CD14-positive monocyte (primary cell): ENCODE measurements around the gene RAB44. TPM values are rescaled to one million over a fixed set of nuclear protein-coding genes. Genes with fewer than 3 reads are reported as not detected.
A peak's percentile ranks its signal among the peaks of the same experiment; 100 is the strongest.

Experiments
- DNase-seq, 3 donors: peaks; one replicate each; pipeline ENCODE4 v3.0.0-alpha.2; 2011 to 2022
- H2AFZ ChIP-seq: 2 replicates; pipeline ENCODE4 v1.6.0; 2012; ENCODE audit warnings: mild to moderate bottlenecking, low read depth, low read length, inconsistent platforms; ENCODE audit not compliant: insufficient read depth, poor library complexity, severe bottlenecking
- H3K27ac ChIP-seq, 2 donors: 1 replicate in 1 of 2; 2 replicates in 1 of 2; pipeline ENCODE4 v1.5.1; 2012 to 2013; ENCODE audit warnings: low read length in 2 of 2, control low read depth in 1 of 2, inconsistent platforms in 1 of 2, low read depth in 1 of 2, mild to moderate bottlenecking in 1 of 2
- H3K27me3 ChIP-seq, 2 donors: one replicate each; pipeline versions ENCODE4 v1.6.0 to v1.6.1; 2011 to 2013; ENCODE audit warnings: low read length in 2 of 2; ENCODE audit not compliant: control insufficient read depth in 2 of 2, insufficient read depth in 2 of 2
- H3K36me3 ChIP-seq, 2 donors: replicated peaks in 1 of 2; 1 replicate in 1 of 2; 2 replicates in 1 of 2; pipeline versions ENCODE4 v1.5.1 to v1.6.1; 2012 to 2013; ENCODE audit warnings: low read length in 2 of 2, control low read depth in 1 of 2, inconsistent platforms in 1 of 2, mild to moderate bottlenecking in 1 of 2; ENCODE audit not compliant: insufficient read depth in 2 of 2, control insufficient read depth in 1 of 2
- H3K4me1 ChIP-seq, 2 donors: 1 replicate in 1 of 2; 2 replicates in 1 of 2; pipeline versions ENCODE4 v1.5.1 to v1.6.1; 2012 to 2013; ENCODE audit warnings: low read length in 2 of 2, control low read depth in 1 of 2, inconsistent platforms in 1 of 2, mild to moderate bottlenecking in 1 of 2, moderate library complexity in 1 of 2; ENCODE audit not compliant: insufficient read depth in 2 of 2, control insufficient read depth in 1 of 2
- H3K4me2 ChIP-seq: replicated peaks from 2 replicates; pipeline ENCODE3; 2012; ENCODE audit warnings: low read length, moderate library complexity, mild to moderate bottlenecking; ENCODE audit not compliant: poor library complexity, severe bottlenecking; ENCODE audit errors: extremely low read depth
- H3K4me3 ChIP-seq, 3 experiments: fragments of 200-600 bp in 1 of 3; sonication (generic) in 1 of 3; replicated peaks in 1 of 3; 1 replicate in 2 of 3; 2 replicates in 1 of 3; pipeline ENCODE4 v1.5.1; 2011 to 2013; ENCODE audit warnings: low read length in 3 of 3, mild to moderate bottlenecking in 3 of 3, control low read depth in 2 of 3, low read depth in 2 of 3, inconsistent platforms in 1 of 3, moderate library complexity in 1 of 3
- H3K79me2 ChIP-seq: 2 replicates; pipeline ENCODE4 v1.6.0; 2012; ENCODE audit warnings: mild to moderate bottlenecking, control low read depth, inconsistent platforms, low read length, moderate library complexity; ENCODE audit not compliant: insufficient read depth
- H3K9ac ChIP-seq: 2 replicates; pipeline ENCODE4 v1.6.0; 2017; ENCODE audit warnings: low read length, mild to moderate bottlenecking; ENCODE audit not compliant: insufficient read depth, poor library complexity, severe bottlenecking
- H3K9me3 ChIP-seq, 2 donors: replicated peaks in 1 of 2; 1 replicate in 1 of 2; 2 replicates in 1 of 2; pipeline versions ENCODE4 v1.5.1 to v1.6.1; 2012 to 2013; ENCODE audit warnings: low read length in 2 of 2, control low read depth in 1 of 2; ENCODE audit not compliant: control insufficient read depth in 1 of 2, insufficient read depth in 1 of 2
- H4K20me1 ChIP-seq: 2 replicates; pipeline ENCODE4 v1.6.0; 2012; ENCODE audit warnings: mild to moderate bottlenecking, low read length, control low read depth, moderate library complexity; ENCODE audit not compliant: insufficient read depth
- H3K27ac Mint-ChIP-seq, 7 donors: one replicate each; pipeline ENCODE4 v1.8.0; 2020; ENCODE audit warnings: mild to moderate bottlenecking in 7 of 7, mixed read lengths in 7 of 7, moderate library complexity in 6 of 7, inconsistent platforms in 2 of 7
- H3K27me3 Mint-ChIP-seq, 3 donors: one replicate each; pipeline ENCODE4 v1.8.0; 2021 to 2022; ENCODE audit warnings: low read depth in 3 of 3, mild to moderate bottlenecking in 3 of 3, mixed read lengths in 3 of 3, moderate library complexity in 3 of 3, inconsistent platforms in 1 of 3
- H3K36me3 Mint-ChIP-seq, 2 donors: one replicate each; pipeline ENCODE4 v1.8.0; 2020; ENCODE audit warnings: mixed read lengths in 2 of 2, inconsistent platforms in 1 of 2, mild to moderate bottlenecking in 1 of 2
- H3K4me1 Mint-ChIP-seq: one replicate; pipeline ENCODE4 v1.8.0; 2020; ENCODE audit warnings: mild to moderate bottlenecking, mixed read lengths
- H3K4me3 Mint-ChIP-seq, 2 donors: one replicate each; pipeline ENCODE4 v1.8.0; 2020; ENCODE audit warnings: mild to moderate bottlenecking in 2 of 2, mixed read lengths in 2 of 2, moderate library complexity in 1 of 2
- H3K9me3 Mint-ChIP-seq, 7 donors: one replicate each; pipeline ENCODE4 v1.8.0; 2020 to 2022; ENCODE audit warnings: mixed read lengths in 7 of 7, mild to moderate bottlenecking in 6 of 7, moderate library complexity in 6 of 7, inconsistent platforms in 2 of 7
- CTCF ChIP-seq: fragments of 200-600 bp; IDR thresholded peaks from one replicate; pipeline ENCODE4 v1.8.0; 2022; ENCODE audit warnings: antibody characterized with exemption, mild to moderate bottlenecking
- whole genome bisulfite sequencing: methylation state at CpG from one replicate; pipeline ENCODE4 v1.1.5; 2013; ENCODE audit warnings: missing lambda C conversion rate; ENCODE audit not compliant: insufficient coverage; 5-methylcytosine and 5-hydroxymethylcytosine counted together
- intact Hi-C, 2 donors: fragments of 100-400 bp; cut with micrococcal nuclease; formaldehyde crosslinking; loops; one replicate each; pipeline versions ENCODE4 v1.15.0 to v1.15.1; 2023
- polyA plus RNA-seq, 3 donors: library from polyadenylated mRNA; depleted of rRNA in 1 of 3; unstranded in 2 of 3; stranded (reverse) in 1 of 3; fragments of 300-500 nt in 2 of 3; fragments of >200 nt in 1 of 3; fragmentation: Illumina TruSeq in 2 of 3; gene quantifications; 1 replicate in 2 of 3; 2 replicates in 1 of 3; pipeline ENCODE4 v1.2.3, GENCODE V29; 2012 to 2021

Gene RAB44
- polyA plus RNA-seq, 3 donors: 1.5 to 18.0 (median 1.9) TPM

GRCh38 chr6:36715469-36715868 lies 17.8 kb downstream of the RAB44 start:
- intact Hi-C loops: no loop called here
- peaks cover 54 to 95% of the 10 kb centered on the region in 2 donors for H3K36me3 Mint-ChIP-seq
- H3K4me1 Mint-ChIP-seq: no peaks in the 10 kb centered on the region
- H4K20me1 ChIP-seq: no peaks in the 10 kb centered on the region
- peak overlapping the region in 2 of 7 donors; percentile 13 to 32 for H3K27ac Mint-ChIP-seq
- H3K9me3 ChIP-seq: no peaks in the 10 kb centered on the region
- no peak overlapping the region for H3K9ac ChIP-seq
- no peak overlapping the region for H3K27ac ChIP-seq
- H3K4me2 ChIP-seq: no peak overlapping the region
- no peak overlapping the region for H3K4me3 ChIP-seq
- H3K4me1 ChIP-seq: peaks cover 0 to 4% of the 10 kb centered on the region in 2 donors
- H3K79me2 ChIP-seq: peaks cover 39% of the 10 kb centered on the region
- no peak overlapping the region for H3K4me3 Mint-ChIP-seq
- no peak for DNase-seq
- H2AFZ ChIP-seq: no peak overlapping the region
- no peaks in the 10 kb centered on the region for H3K9me3 Mint-ChIP-seq
- WGBS: 98% methylated on average over 7 of the region's 7 CpGs
- TF ChIP-seq CTCF: no peak
- H3K27me3 Mint-ChIP-seq: no peaks in the 10 kb centered on the region
- H3K36me3 ChIP-seq: peaks cover 70 to 93% of the 10 kb centered on the region in 2 donors
- H3K27me3 ChIP-seq: no peaks in the 10 kb centered on the region

- Histone ChIP-seq H3K27me3 (no peaks in the 10 kb centered on the region), H3K9ac (no peak overlapping the region), H3K27ac (no peak overlapping the region), H3K36me3 (peaks cover 75 to 95% of the 10 kb centered on the region in 2 donors), H3K9me3 (no peaks in the 10 kb centered on the region), H4K20me1 (no peaks in the 10 kb centered on the region), H3K4me1 (peaks cover 0 to 4% of the 10 kb centered on the region in 2 donors), H2AFZ (no peak overlapping the region), H3K79me2 (peaks cover 27% of the 10 kb centered on the region), H3K4me2 (no peak overlapping the region), H3K4me3 (no peak overlapping the region)
- no peak for DNase-seq
- H3K4me1 Mint-ChIP-seq: no peaks in the 10 kb centered on the region
- peaks cover 56 to 100% of the 10 kb centered on the region in 2 donors for H3K36me3 Mint-ChIP-seq
- no peak for TF ChIP-seq CTCF
- WGBS: 97% methylated on average over 3 of the region's 8 CpGs
- peak overlapping the region in 3 of 7 donors; percentile 30 to 63 (median 50) for H3K27ac Mint-ChIP-seq
- no peaks in the 10 kb centered on the region for H3K9me3 Mint-ChIP-seq
- H3K27me3 Mint-ChIP-seq: no peaks in the 10 kb centered on the region
- intact Hi-C loops: no loop called here
- no peak overlapping the region for H3K4me3 Mint-ChIP-seq
Observed at GRCh38 chr6:36716476-36717093, 19.0 kb downstream of the RAB44 start.
